CD14-positive monocyte (primary cell): ENCODE measurements around the gene SLC25A21. TPM values are rescaled to one million over a fixed set of nuclear protein-coding genes. Genes with fewer than 3 reads are reported as not detected.
A peak's percentile ranks its signal among the peaks of the same experiment; 100 is the strongest.

Experiments used
- DNase-seq, 3 donors: peaks; one replicate each; pipeline ENCODE4 v3.0.0-alpha.2; 2011 to 2022
- H2AFZ ChIP-seq: 2 replicates; pipeline ENCODE4 v1.6.0; 2012; ENCODE audit warnings: mild to moderate bottlenecking, low read depth, low read length, inconsistent platforms; ENCODE audit not compliant: insufficient read depth, poor library complexity, severe bottlenecking
- H3K27ac ChIP-seq, 2 donors: 1 replicate in 1 of 2; 2 replicates in 1 of 2; pipeline ENCODE4 v1.5.1; 2012 to 2013; ENCODE audit warnings: low read length in 2 of 2, control low read depth in 1 of 2, inconsistent platforms in 1 of 2, low read depth in 1 of 2, mild to moderate bottlenecking in 1 of 2
- H3K27me3 ChIP-seq, 2 donors: one replicate each; pipeline versions ENCODE4 v1.6.0 to v1.6.1; 2011 to 2013; ENCODE audit warnings: low read length in 2 of 2; ENCODE audit not compliant: control insufficient read depth in 2 of 2, insufficient read depth in 2 of 2
- H3K36me3 ChIP-seq, 2 donors: replicated peaks in 1 of 2; 1 replicate in 1 of 2; 2 replicates in 1 of 2; pipeline versions ENCODE4 v1.5.1 to v1.6.1; 2012 to 2013; ENCODE audit warnings: low read length in 2 of 2, control low read depth in 1 of 2, inconsistent platforms in 1 of 2, mild to moderate bottlenecking in 1 of 2; ENCODE audit not compliant: insufficient read depth in 2 of 2, control insufficient read depth in 1 of 2
- H3K4me1 ChIP-seq, 2 donors: 1 replicate in 1 of 2; 2 replicates in 1 of 2; pipeline versions ENCODE4 v1.5.1 to v1.6.1; 2012 to 2013; ENCODE audit warnings: low read length in 2 of 2, control low read depth in 1 of 2, inconsistent platforms in 1 of 2, mild to moderate bottlenecking in 1 of 2, moderate library complexity in 1 of 2; ENCODE audit not compliant: insufficient read depth in 2 of 2, control insufficient read depth in 1 of 2
- H3K4me2 ChIP-seq: replicated peaks from 2 replicates; pipeline ENCODE3; 2012; ENCODE audit warnings: low read length, moderate library complexity, mild to moderate bottlenecking; ENCODE audit not compliant: poor library complexity, severe bottlenecking; ENCODE audit errors: extremely low read depth
- H3K4me3 ChIP-seq, 3 experiments: fragments of 200-600 bp in 1 of 3; sonication (generic) in 1 of 3; replicated peaks in 1 of 3; 1 replicate in 2 of 3; 2 replicates in 1 of 3; pipeline ENCODE4 v1.5.1; 2011 to 2013; ENCODE audit warnings: low read length in 3 of 3, mild to moderate bottlenecking in 3 of 3, control low read depth in 2 of 3, low read depth in 2 of 3, inconsistent platforms in 1 of 3, moderate library complexity in 1 of 3
- H3K79me2 ChIP-seq: 2 replicates; pipeline ENCODE4 v1.6.0; 2012; ENCODE audit warnings: mild to moderate bottlenecking, control low read depth, inconsistent platforms, low read length, moderate library complexity; ENCODE audit not compliant: insufficient read depth
- H3K9ac ChIP-seq: 2 replicates; pipeline ENCODE4 v1.6.0; 2017; ENCODE audit warnings: low read length, mild to moderate bottlenecking; ENCODE audit not compliant: insufficient read depth, poor library complexity, severe bottlenecking
- H3K9me3 ChIP-seq, 2 donors: replicated peaks in 1 of 2; 1 replicate in 1 of 2; 2 replicates in 1 of 2; pipeline versions ENCODE4 v1.5.1 to v1.6.1; 2012 to 2013; ENCODE audit warnings: low read length in 2 of 2, control low read depth in 1 of 2; ENCODE audit not compliant: control insufficient read depth in 1 of 2, insufficient read depth in 1 of 2
- H4K20me1 ChIP-seq: 2 replicates; pipeline ENCODE4 v1.6.0; 2012; ENCODE audit warnings: mild to moderate bottlenecking, low read length, control low read depth, moderate library complexity; ENCODE audit not compliant: insufficient read depth
- H3K27ac Mint-ChIP-seq, 7 donors: one replicate each; pipeline ENCODE4 v1.8.0; 2020; ENCODE audit warnings: mild to moderate bottlenecking in 7 of 7, mixed read lengths in 7 of 7, moderate library complexity in 6 of 7, inconsistent platforms in 2 of 7
- H3K27me3 Mint-ChIP-seq, 3 donors: one replicate each; pipeline ENCODE4 v1.8.0; 2021 to 2022; ENCODE audit warnings: low read depth in 3 of 3, mild to moderate bottlenecking in 3 of 3, mixed read lengths in 3 of 3, moderate library complexity in 3 of 3, inconsistent platforms in 1 of 3
- H3K36me3 Mint-ChIP-seq, 2 donors: one replicate each; pipeline ENCODE4 v1.8.0; 2020; ENCODE audit warnings: mixed read lengths in 2 of 2, inconsistent platforms in 1 of 2, mild to moderate bottlenecking in 1 of 2
- H3K4me1 Mint-ChIP-seq: one replicate; pipeline ENCODE4 v1.8.0; 2020; ENCODE audit warnings: mild to moderate bottlenecking, mixed read lengths
- H3K4me3 Mint-ChIP-seq, 2 donors: one replicate each; pipeline ENCODE4 v1.8.0; 2020; ENCODE audit warnings: mild to moderate bottlenecking in 2 of 2, mixed read lengths in 2 of 2, moderate library complexity in 1 of 2
- H3K9me3 Mint-ChIP-seq, 7 donors: one replicate each; pipeline ENCODE4 v1.8.0; 2020 to 2022; ENCODE audit warnings: mixed read lengths in 7 of 7, mild to moderate bottlenecking in 6 of 7, moderate library complexity in 6 of 7, inconsistent platforms in 2 of 7
- CTCF ChIP-seq: fragments of 200-600 bp; IDR thresholded peaks from one replicate; pipeline ENCODE4 v1.8.0; 2022; ENCODE audit warnings: antibody characterized with exemption, mild to moderate bottlenecking
- WGBS: methylation state at CpG from one replicate; pipeline ENCODE4 v1.1.5; 2013; ENCODE audit warnings: missing lambda C conversion rate; ENCODE audit not compliant: insufficient coverage; 5-methylcytosine and 5-hydroxymethylcytosine counted together
- intact Hi-C, 2 donors: fragments of 100-400 bp; cut with micrococcal nuclease; formaldehyde crosslinking; loops; one replicate each; pipeline versions ENCODE4 v1.15.0 to v1.15.1; 2023
- polyA plus RNA-seq, 3 donors: library from polyadenylated mRNA; depleted of rRNA in 1 of 3; unstranded in 2 of 3; stranded (reverse) in 1 of 3; fragments of 300-500 nt in 2 of 3; fragments of >200 nt in 1 of 3; fragmentation: Illumina TruSeq in 2 of 3; gene quantifications; 1 replicate in 2 of 3; 2 replicates in 1 of 3; pipeline ENCODE4 v1.2.3, GENCODE V29; 2012 to 2021

Gene SLC25A21
- polyA plus RNA-seq, 3 donors: not detected

GRCh38 chr14:36664322-36665193 lies 507.8 kb downstream of the SLC25A21 start:
- peaks cover 25% of the 10 kb centered on the region for H3K4me1 Mint-ChIP-seq
- H3K4me2 ChIP-seq: no peak overlapping the region
- 0% methylated on average over 3 of the region's 9 CpGs for WGBS

More at GRCh38 chr14:36664322-36665193, 507.8 kb downstream of the SLC25A21 start:
- peaks cover 25 to 84% (median 64%) of the 10 kb centered on the region in 7 donors for H3K9me3 Mint-ChIP-seq
- H3K4me3 Mint-ChIP-seq: peak overlapping the region in 1 of 2 donors; percentile 89
- Histone ChIP-seq H3K9ac (no peak overlapping the region), H3K4me3 (no peak overlapping the region), H4K20me1 (no peaks in the 10 kb centered on the region), H3K4me1 (peaks cover 10 to 13% of the 10 kb centered on the region in 2 donors), H3K36me3 (no peaks in the 10 kb centered on the region), H3K79me2 (no peaks in the 10 kb centered on the region), H3K27me3 (peaks cover 90 to 97% of the 10 kb centered on the region in 2 donors), H3K9me3 (peaks cover 36 to 83% of the 10 kb centered on the region in 2 donors), H3K27ac (no peak overlapping the region), H2AFZ (no peak overlapping the region)
- intact Hi-C loops: no loop called here
- H3K27ac Mint-ChIP-seq: peak overlapping the region in 1 of 7 donors; percentile 54
- TF ChIP-seq CTCF: no peak
- H3K36me3 Mint-ChIP-seq: peaks cover 17 to 22% of the 10 kb centered on the region in 2 donors
- H3K27me3 Mint-ChIP-seq: peaks cover 83 to 92% (median 86%) of the 10 kb centered on the region in 3 donors
- no peak for DNase-seq
